DMS79 treated with DMSO at 0.1 percent for 48 hours (cell line): ENCODE results near the gene CNPPD1.

Experiments
- DNase-seq: peaks from one replicate; lab custom pipeline; 2025; lab: John Stamatoyannopoulos, UW

Gene CNPPD1

GRCh38 chr2:219179601-219180465 lies 3.1 kb upstream of the CNPPD1 start:
- no peak for DNase-seq

GRCh38 chr2:219178377-219179175 lies 1.9 kb upstream of the CNPPD1 start:
- peak; percentile 22 for DNase-seq

GRCh38 chr2:219177552-219178376 lies 1.0 kb upstream of the CNPPD1 start, which contains the start of gene RETREG2:
Gene RETREG2 (plus strand): TSS chr2:219178275. CDS start chr2:219178353, 78 bp downstream.
- peak; percentile 68 for DNase-seq

- DNase-seq = peak; percentile 35
These were observed 552 bp downstream of the CNPPD1 start for GRCh38 chr2:219175928-219176817.

- no peak for DNase-seq
These were observed 1.2 kb downstream of the CNPPD1 start for GRCh38 chr2:219175486-219175885.

GRCh38 chr2:219174801-219175200 lies 1.9 kb downstream of the CNPPD1 start:
- DNase-seq = no peak

- DNase-seq = no peak
These were observed 2.6 kb downstream of the CNPPD1 start for GRCh38 chr2:219174146-219174545.

- DNase-seq = no peak
These were observed 3.5 kb downstream of the CNPPD1 start for GRCh38 chr2:219173176-219173575.

- no peak for DNase-seq
These were observed 4.2 kb downstream of the CNPPD1 start for GRCh38 chr2:219172231-219173154.

- peak; percentile 7 for DNase-seq
These were observed 5.5 kb downstream of the CNPPD1 start for GRCh38 chr2:219171231-219171651.

- DNase-seq = no peak
These were observed 6.6 kb downstream of the CNPPD1 start, which contains the start of gene SLC23A3 for GRCh38 chr2:219169930-219170654. Gene SLC23A3 (minus strand): TSS chr2:219170029. CDS start chr2:219169984, 45 bp downstream.

GRCh38 chr2:219168932-219169331 lies 7.8 kb downstream of the CNPPD1 start:
- DNase-seq = no peak

- no peak for DNase-seq
These were observed 8.2 kb downstream of the CNPPD1 start for GRCh38 chr2:219168526-219168925.

- DNase-seq = no peak
These were observed 8.7 kb downstream of the CNPPD1 start for GRCh38 chr2:219167997-219168396.

GRCh38 chr2:219165058-219165911 lies 11.4 kb downstream of the CNPPD1 start:
- no peak for DNase-seq

GRCh38 chr2:219163156-219163555 lies 13.6 kb downstream of the CNPPD1 start:
- DNase-seq = no peak

- no peak for DNase-seq
These were observed 15.6 kb downstream of the CNPPD1 start for GRCh38 chr2:219161097-219161496.
